Peyer's patch (tissue), 4 donors: ENCODE data around the gene MAPKAPK3. TPM values are rescaled to one million over a fixed set of nuclear protein-coding genes. Genes with fewer than 3 reads are reported as not detected.

Experiments used
- DNase-seq, 3 donors: peaks; one replicate each; pipeline ENCODE4 v3.0.0-alpha.2; 2017 to 2019
- H3K27ac ChIP-seq, 4 donors: fragments of 200-600 bp; sonication (generic); one replicate each; pipeline ENCODE4 v1.5.1; 2016 to 2019
- H3K27me3 ChIP-seq, 2 donors: fragments of 200-600 bp; sonication (generic); one replicate each; pipeline ENCODE4 v1.5.1; 2019
- H3K36me3 ChIP-seq, 3 donors: fragments of 200-600 bp; sonication (generic); one replicate each; pipeline ENCODE4 v1.5.1; 2016 to 2019
- H3K4me1 ChIP-seq, 4 donors: fragments of 200-600 bp; sonication (generic); one replicate each; pipeline ENCODE4 v1.5.1; 2016 to 2019
- H3K4me3 ChIP-seq, 4 donors: fragments of 200-600 bp; sonication (generic); 1 replicate in 3 of 4; 2 replicates in 1 of 4; pipeline ENCODE4 v1.5.1; 2016 to 2019; ENCODE audit warnings: mild to moderate bottlenecking in 1 of 4
- H3K9me3 ChIP-seq, 4 donors: fragments of 200-600 bp; sonication (generic); one replicate each; pipeline ENCODE4 v1.5.1; 2016 to 2019; ENCODE audit warnings: mild to moderate bottlenecking in 1 of 4
- POLR2A ChIP-seq, 2 donors: fragments of 450-650 bp; IDR thresholded peaks; one replicate each; pipeline ENCODE4 v1.5.1; 2017; ENCODE audit warnings: antibody characterized with exemption in 2 of 2, mild to moderate bottlenecking in 2 of 2, moderate library complexity in 2 of 2
- total RNA-seq, 4 donors: library from RNA; depleted of rRNA; stranded (reverse); fragments of >200 nt; gene quantifications; one replicate each; pipeline ENCODE4 v1.1.0, GENCODE V29; 2016
- TF ChIP-seq, protein P1 (sequence below), 6 experiments: fragments of 450-650 bp in 4 of 6; fragments of 200-600 bp in 2 of 6; sonication (generic) in 1 of 6; IDR thresholded peaks; one replicate each; pipeline ENCODE4 v1.5.1; 2017 to 2019; ENCODE audit warnings: antibody characterized with exemption in 6 of 6, mild to moderate bottlenecking in 3 of 6, moderate library complexity in 1 of 6

Gene MAPKAPK3
- total RNA-seq, 4 donors from 2014 or later, result 25.6 to 44.0 (median 30.0) TPM

DNA sequence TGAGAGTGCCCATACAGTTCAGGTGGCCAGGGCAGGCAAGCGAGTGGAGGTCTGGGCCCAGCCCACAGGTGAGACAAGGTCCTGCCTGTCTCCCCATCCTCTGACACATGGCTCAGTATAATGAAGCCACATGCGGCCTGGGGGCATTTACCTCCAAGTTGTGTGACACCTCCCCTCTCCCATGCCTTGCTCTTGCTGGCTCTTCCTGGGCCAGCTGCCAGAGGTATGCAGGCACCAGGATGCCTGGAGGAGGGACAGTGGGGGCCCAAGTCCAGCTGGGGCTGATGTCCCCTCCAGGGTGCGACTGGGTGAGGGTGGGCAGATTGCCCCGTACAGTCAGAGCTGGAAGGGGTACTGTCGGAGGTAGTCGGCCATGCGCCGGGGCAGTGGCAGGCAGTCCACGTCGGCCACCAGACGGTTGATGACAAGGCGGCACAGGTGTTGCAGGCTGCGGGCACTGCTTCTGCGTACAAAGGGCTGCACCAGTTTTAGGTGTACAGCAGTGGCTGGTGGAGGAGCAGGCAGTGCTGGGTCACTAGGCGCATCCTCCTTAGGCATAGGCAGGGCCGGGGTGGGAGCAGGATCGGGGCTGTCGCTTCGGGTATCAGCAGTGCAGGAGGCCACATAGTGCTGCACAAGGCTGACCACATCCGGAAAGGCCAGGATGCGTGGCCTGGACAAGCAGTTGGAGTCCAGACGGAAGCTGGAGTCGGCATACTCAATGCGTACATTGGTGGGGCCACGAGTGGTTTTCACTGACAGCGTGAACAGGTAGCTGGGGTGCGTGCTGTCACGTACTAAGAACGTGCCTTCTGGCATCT, 9.5 kb upstream of the MAPKAPK3 start:
- Histone ChIP-seq H3K27ac (peak overlapping the region; percentile 24 to 65 (median 48)), H3K9me3 (no peaks in the 10 kb centered on the region), H3K4me1 (peaks cover 6 to 65% (median 18%) of the 10 kb centered on the region in 4 donors), H3K27me3 (no peaks in the 10 kb centered on the region), H3K36me3 (peaks cover 0 to 34% (median 0%) of the 10 kb centered on the region in 3 donors), H3K4me3 (peak overlapping the region in 3 of 4 donors; percentile 1 to 87 (median 12))
- no peak for TF ChIP-seq POLR2A (IDR thresholded peaks at IDR 0.05)
- TF ChIP-seq, protein P1, sequence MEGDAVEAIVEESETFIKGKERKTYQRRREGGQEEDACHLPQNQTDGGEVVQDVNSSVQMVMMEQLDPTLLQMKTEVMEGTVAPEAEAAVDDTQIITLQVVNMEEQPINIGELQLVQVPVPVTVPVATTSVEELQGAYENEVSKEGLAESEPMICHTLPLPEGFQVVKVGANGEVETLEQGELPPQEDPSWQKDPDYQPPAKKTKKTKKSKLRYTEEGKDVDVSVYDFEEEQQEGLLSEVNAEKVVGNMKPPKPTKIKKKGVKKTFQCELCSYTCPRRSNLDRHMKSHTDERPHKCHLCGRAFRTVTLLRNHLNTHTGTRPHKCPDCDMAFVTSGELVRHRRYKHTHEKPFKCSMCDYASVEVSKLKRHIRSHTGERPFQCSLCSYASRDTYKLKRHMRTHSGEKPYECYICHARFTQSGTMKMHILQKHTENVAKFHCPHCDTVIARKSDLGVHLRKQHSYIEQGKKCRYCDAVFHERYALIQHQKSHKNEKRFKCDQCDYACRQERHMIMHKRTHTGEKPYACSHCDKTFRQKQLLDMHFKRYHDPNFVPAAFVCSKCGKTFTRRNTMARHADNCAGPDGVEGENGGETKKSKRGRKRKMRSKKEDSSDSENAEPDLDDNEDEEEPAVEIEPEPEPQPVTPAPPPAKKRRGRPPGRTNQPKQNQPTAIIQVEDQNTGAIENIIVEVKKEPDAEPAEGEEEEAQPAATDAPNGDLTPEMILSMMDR (IDR thresholded peaks at IDR 0.05), result no peak
- DNase-seq, result no peak

DNA sequence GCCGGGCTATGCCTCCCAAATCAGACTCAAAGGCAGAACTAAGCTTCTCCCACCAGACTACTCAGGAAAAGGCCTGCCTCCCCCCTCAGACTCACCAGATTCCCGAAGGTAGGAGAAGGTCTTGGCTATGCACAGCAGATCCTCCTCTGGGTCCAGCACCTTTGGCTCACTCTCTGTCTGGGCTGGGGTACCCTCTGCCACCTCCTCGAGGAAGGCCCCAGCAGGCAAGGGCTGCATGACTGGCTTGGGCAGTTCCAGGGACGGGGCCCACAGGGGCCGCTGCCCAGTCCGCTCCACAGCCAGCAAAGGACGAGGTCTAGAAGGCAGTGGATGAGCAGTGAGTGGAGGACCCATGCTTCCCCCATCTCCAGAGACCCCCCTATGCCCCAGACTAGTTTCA, 8.7 kb upstream of the MAPKAPK3 start:
- Histone ChIP-seq H3K27ac (peak overlapping the region; percentile 11 to 81 (median 58)), H3K4me3 (peak overlapping the region in 1 of 4 donors; percentile 87), H3K36me3 (peaks cover 0 to 34% (median 0%) of the 10 kb centered on the region in 3 donors), H3K27me3 (no peaks in the 10 kb centered on the region), H3K4me1 (peaks cover 0 to 65% (median 15%) of the 10 kb centered on the region in 4 donors), H3K9me3 (no peaks in the 10 kb centered on the region)
- no peak for DNase-seq
- TF ChIP-seq POLR2A (IDR thresholded peaks at IDR 0.05), result no peak
- TF ChIP-seq, protein P1 (IDR thresholded peaks at IDR 0.05), result no peak

DNA sequence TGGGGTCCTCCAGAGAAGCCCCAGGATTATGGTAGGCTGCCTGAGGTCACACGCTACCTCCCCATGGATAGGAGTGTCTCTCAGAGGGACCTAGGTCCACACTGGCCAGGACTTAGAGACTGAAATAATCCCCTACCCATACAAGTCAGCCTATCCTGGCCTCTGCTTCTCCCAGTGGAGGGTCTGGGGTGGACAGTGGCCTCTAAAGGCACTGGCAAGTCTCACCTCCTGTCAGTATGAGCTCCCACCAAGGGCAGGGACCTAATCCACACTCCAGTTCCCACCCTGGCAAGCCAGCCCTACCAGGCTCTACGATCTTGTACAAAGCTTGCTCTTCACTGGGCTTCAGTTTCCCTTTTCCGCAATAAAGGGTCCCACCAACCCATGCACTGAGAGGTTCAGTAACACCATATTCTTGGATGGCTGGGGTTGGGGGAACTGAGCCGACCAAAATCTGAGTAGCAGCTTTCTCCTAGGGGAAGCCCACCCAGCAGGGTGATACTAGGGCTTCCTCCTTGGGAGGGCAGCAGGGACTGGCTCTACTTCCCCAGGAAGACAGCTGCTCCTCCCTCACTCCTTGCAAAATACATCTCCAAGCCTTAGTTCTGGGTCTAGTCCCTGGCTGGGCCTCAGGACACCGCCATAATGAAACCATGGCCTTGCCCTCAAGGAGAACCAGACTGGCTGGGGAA, 7.7 kb upstream of the MAPKAPK3 start:
- TF ChIP-seq, protein P1 (IDR thresholded peaks at IDR 0.05), result no peak
- Histone ChIP-seq H3K4me1 (peaks cover 0 to 70% (median 15%) of the 10 kb centered on the region in 4 donors), H3K27me3 (no peaks in the 10 kb centered on the region), H3K36me3 (peaks cover 0 to 34% (median 0%) of the 10 kb centered on the region in 3 donors), H3K9me3 (no peaks in the 10 kb centered on the region), H3K27ac (peak overlapping the region; percentile 19 to 92 (median 84)), H3K4me3 (peak overlapping the region in 3 of 4 donors; percentile 63 to 87 (median 74))
- DNase-seq, result no peak

DNA sequence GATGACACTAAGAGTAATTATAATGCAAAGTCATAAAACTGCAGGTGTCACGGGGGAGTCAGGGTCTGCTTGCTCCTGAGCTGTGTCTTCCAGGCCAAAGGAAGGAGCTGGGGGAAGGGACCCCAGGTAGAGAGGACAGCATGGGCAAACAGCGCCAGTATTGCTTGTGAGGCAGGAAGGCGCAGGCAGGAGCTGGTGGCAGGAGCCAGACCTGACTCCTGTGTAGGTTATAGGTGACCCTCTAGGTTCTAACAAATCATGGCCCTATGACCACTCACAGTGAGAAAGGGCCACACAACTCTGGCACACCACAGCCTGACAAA, 7.2 kb upstream of the MAPKAPK3 start:
- H3K9me3 ChIP-seq, result no peaks in the 10 kb centered on the region
- H3K36me3 ChIP-seq, result peaks cover 0 to 29% (median 0%) of the 10 kb centered on the region in 3 donors
- H3K4me1 ChIP-seq, result peaks cover 0 to 70% (median 15%) of the 10 kb centered on the region in 4 donors
- no peaks in the 10 kb centered on the region for H3K27me3 ChIP-seq
- no peak for DNase-seq
- peak overlapping the region; percentile 81 to 92 (median 88) for H3K27ac ChIP-seq
- peak overlapping the region in 3 of 4 donors; percentile 63 to 87 (median 74) for H3K4me3 ChIP-seq
- TF ChIP-seq, protein P1 (IDR thresholded peaks at IDR 0.05), result no peak
- no peak for TF ChIP-seq POLR2A (IDR thresholded peaks at IDR 0.05)

DNA sequence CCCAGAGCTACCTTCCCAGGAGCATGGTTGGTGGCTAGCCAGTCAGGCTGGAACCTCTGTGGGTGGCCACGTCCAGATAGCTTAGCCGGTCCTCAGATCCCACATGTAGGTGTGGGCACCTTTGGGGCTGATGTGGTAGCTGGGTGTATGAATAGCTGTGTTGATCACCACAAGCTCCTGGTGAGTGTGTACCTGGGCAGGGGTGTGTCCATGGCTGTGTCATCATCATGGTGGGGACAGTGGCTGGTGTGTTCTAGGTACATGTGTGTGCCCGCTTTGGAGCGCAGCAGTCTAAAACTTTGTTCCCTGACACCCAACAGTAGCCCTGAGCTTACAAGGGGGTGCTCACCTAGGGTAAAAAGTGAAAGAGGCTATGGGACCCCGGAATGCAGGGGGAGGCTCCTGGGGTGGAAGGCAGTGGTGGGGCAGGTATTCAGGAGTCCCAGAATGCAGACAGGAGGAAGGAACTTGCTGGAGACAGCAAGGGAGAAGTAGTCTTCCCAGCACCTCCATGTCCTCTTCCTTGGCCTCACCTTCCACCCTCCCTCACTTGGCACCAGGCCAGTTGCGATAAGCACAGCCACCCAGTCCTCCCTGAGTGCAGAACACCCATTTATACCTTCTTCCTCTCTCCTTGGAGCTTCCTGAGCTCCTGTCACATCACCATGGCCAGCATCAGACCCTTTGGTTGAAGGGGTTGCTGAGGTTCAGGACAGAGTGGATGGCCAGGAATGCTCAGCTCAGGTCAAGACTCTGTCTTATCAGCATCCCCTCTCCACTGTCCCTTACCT, 6.6 kb upstream of the MAPKAPK3 start:
- TF ChIP-seq, protein P1 (IDR thresholded peaks at IDR 0.05), result no peak
- TF ChIP-seq POLR2A (IDR thresholded peaks at IDR 0.05), result no peak
- Histone ChIP-seq H3K36me3 (peaks cover 0 to 25% (median 0%) of the 10 kb centered on the region in 3 donors), H3K4me1 (peaks cover 0 to 70% (median 13%) of the 10 kb centered on the region in 4 donors), H3K9me3 (no peaks in the 10 kb centered on the region), H3K27ac (peak overlapping the region; percentile 81 to 92 (median 88)), H3K27me3 (no peaks in the 10 kb centered on the region), H3K4me3 (peak overlapping the region; percentile 55 to 87 (median 68))
- peak in 2 of 3 donors; percentile 85 to 87 for DNase-seq
